Measurements from ENCODE around the gene MAPT.
"Not testable (repeated sequence)": the region's sequence is repeated elsewhere in the genome, so short reads cannot be mapped to it uniquely, and the experiment has no call there.

The MAPT gene

GRCh38 chr17:46013502-46014165, 119.3 kb downstream of the MAPT start:
- DNase-seq = no peak

DNA sequence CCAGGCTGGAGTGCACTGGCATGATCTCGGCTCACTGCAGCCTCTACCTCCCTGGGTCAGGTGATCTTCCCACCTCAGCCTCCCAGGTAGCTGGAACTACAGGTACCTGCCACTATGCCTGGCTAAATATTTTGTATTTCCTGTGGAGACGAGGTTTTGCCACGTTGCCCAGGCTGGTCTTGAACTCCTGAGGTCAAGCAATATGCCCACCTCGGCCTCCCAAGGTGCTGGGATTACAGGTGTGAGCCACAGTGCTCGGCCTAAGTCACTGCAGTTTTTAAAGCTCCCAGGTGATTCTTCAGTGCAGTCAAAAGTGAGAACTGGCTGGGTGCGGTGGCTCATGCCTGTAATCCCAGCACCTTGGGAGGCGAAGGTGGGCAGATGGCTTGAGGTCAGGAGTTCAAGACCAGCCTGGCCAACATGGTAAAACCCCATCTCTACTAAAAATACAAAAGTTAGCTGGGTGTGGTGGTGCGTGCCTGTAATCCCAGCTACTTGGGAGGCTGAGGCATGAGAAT, 125.1 kb downstream of the MAPT start:
- not testable (repeated sequence) for DNase-seq

DNA sequence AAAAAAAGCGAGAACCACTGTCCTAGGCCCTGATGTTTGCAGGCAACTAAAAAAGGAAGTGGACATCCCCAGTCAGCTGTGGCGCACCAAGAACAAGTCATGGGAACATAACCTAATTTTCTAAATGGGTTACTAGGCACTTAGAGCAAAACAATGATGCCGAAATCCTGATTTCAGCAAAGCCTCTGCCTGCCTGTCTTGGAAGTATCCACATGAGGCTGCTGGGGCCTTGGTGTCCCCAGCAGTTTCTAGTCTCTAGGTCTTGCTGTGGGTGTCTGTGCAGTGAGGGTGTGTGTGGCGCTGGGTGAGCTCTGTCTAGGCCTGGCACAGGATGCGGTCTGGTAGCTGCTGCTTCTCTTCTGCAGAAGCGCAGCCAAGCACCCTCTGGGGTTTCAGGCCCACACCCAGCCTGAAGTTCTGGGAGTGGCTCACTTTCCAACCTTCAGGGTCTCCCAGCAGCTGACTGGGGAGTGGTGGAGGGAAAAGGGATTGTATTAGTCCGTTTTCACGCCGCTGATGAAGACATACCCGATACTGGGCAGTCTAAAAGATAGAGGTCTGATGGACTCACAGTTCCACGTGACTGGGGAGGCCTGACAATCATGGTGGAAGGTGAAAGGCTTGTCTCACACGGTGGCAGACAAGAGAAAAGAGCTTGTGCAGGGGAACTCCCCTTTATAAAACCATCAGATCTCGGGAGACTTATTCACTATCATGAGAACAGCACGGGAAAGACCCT, 125.8 kb downstream of the MAPT start:
- DNase-seq = peak; percentile 56 to 64

GRCh38 chr17:46020998-46021397, 126.6 kb downstream of the MAPT start:
- no peak for DNase-seq

GRCh38 chr17:46023366-46023765, 129.0 kb downstream of the MAPT start:
- DNase-seq = not testable (repeated sequence)

GRCh38 chr17:46023783-46024388, 129.5 kb downstream of the MAPT start:
- no peak for DNase-seq

DNA sequence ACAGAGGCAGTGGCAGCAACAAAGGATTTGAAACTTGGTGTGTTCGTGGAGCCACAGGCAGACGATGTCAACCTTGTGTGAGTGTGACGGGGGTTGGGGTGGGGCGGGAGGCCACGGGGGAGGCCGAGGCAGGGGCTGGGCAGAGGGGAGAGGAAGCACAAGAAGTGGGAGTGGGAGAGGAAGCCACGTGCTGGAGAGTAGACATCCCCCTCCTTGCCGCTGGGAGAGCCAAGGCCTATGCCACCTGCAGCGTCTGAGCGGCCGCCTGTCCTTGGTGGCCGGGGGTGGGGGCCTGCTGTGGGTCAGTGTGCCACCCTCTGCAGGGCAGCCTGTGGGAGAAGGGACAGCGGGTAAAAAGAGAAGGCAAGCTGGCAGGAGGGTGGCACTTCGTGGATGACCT, 130.2 kb downstream of the MAPT start:
- DNase-seq = no peak

- no peak for DNase-seq
Measured at GRCh38 chr17:46025060-46025459, 130.7 kb downstream of the MAPT start.

DNA sequence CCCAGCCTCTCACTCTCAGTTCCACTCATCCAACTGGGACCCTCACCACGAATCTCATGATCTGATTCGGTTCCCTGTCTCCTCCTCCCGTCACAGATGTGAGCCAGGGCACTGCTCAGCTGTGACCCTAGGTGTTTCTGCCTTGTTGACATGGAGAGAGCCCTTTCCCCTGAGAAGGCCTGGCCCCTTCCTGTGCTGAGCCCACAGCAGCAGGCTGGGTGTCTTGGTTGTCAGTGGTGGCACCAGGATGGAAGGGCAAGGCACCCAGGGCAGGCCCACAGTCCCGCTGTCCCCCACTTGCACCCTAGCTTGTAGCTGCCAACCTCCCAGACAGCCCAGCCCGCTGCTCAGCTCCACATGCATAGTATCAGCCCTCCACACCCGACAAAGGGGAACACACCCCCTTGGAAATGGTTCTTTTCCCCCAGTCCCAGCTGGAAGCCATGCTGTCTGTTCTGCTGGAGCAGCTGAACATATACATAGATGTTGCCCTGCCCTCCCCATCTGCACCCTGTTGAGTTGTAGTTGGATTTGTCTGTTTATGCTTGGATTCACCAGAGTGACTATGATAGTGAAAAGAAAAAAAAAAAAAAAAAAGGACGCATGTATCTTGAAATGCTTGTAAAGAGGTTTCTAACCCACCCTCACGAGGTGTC, 131.3 kb downstream of the MAPT start:
- DNase-seq = no peak

GRCh38 chr17:46026166-46027047, 132.1 kb downstream of the MAPT start:
- DNase-seq = no peak

- no peak for DNase-seq
Measured at GRCh38 chr17:46027048-46027975, 133.0 kb downstream of the MAPT start.

GRCh38 chr17:46027976-46028325, 133.6 kb downstream of the MAPT start:
- DNase-seq = no peak

DNA sequence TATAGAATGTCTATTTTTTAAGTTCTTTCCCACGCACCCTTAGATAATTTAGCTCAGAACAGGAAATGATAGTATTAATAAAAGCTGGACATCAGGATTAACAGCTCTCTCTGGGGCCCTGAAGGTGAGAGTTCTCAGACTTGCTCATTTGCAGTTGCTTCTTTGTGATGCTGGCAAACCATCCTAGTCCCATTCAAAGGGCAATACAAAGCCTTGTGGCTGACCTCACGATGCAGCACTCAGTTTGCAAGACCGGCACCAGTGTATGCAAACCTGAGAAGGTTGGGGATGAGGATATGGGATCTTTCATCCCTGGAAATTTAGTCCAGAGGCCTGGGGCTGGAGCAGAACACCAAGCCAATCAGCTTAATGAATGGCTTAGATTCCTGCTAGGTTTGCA, 134.0 kb downstream of the MAPT start:
- no peak for DNase-seq

DNA sequence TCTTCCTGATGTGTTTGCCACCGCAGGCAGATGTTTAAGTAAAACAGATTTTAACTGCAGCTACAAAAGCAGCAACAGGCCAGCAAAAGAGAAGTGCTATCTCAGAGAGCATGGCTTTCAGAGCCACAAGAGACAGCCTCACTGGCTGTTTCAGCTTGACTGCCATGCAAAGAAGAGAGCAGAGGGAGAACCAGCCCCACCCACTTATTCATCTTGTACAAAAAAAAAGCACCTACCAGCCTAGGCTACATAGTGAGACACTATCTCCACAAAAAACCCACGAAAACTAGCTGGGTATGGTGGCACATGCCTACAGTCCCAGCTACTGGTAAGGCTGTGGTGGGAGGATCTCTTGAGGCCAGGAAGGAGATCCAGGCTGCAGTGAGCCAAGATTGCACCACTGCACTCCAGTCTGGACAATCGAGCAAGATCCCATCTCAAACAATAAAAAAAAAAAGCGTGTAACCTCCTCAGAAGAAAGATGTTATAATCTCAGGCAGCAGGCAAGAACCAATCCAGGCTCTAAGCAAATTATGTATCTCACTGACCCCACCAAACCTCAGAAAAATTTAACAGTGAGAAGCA, 134.7 kb downstream of the MAPT start:
- DNase-seq = no peak

DNA sequence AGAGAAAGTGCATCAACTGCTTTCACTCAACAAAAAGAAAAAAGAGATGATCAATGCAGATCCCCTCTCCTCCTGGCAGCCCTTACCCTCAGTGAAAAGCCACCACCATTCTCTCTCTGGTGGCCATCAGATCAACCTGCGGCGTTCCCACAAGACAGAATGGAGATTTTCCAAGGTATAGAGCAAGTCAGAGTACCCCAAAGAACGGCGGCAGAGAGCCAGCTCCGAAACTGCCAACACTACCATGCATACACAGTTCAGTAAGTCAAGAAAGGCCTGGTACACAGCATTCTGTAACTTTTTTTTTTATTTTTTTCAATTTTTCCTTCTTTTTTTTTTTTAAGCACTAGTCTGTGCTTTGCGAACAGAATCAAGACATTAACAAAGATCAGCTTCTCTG, 135.3 kb downstream of the MAPT start:
- DNase-seq = no peak

DNA sequence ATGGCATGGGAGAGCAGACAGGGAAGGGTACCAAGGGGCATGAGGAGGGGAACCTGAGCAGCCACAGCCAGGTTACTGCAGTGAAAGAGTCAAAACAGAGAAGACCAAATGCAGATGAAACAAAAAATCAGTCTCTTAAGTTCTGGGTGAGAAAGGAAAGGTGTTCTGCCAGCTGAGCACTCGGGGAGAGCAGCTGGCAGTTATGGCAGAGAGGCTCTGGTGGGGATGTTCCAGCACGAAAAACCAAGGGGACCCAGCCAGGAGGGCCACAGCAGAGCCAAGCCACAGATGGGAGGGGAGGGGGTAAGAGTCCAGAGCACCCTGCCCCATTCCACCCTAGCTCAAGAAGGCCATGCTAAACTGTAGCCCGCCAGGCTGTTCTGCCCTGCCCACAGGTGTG, 136.4 kb downstream of the MAPT start:
- no peak for DNase-seq

DNA sequence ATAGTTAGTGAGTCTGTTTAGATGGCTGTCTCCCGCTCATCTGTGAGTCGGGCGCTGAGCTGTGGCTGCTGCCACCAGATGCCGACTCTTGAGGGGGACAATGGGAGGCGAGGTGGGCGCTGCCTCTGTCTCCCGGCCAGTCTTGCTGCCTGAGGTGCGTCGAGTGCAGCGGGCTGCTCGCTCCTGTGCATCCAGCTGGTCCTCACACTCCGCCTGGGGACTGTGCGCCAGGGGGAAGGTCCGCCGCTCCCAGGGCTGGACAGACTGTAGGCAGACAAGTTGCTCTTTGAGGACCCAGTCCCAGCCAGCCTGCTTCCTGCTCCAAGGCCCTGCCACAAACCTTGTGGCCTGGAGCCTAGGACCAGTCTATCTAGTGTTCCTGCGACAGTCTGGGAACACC, 137.1 kb downstream of the MAPT start:
- no peak for DNase-seq

DNA sequence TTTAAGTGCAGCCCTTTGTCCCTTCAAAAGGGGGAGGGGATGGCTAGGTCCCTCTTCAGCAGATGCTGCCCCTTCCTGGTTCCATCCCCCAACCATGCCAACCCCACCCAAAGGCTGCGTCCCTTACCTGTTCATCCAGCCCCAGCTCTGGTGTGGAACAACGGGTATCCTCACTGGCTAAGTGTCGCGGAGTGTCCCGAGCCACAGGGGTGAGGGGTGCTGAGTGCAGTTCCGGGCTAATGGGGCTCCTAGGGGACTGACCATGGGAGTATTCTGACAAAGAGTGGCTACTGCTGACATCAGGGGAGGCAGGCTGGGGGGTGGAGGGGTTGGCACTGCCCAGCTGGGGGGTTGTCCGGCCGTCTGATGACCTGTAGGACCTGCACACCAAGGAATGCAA, 137.6 kb downstream of the MAPT start:
- DNase-seq = no peak

DNA sequence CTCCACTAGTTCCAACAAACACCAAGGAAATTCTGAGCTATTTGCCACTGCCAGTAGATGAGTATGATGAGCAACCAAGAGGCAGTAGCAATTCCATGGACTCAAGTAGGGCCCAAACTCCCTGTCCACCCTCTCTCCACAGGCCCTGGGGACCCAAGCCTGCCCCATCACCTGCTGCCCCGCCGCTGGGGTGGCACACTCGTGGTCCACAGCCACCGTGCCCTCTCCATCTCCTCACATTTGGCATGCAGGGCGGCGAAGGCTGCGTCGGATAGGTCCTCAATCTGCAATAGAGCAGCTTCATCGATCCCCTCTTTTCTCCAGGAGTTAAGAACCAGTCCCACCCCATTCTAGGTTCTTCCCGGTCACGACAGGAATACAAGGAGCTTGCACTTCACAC, 138.6 kb downstream of the MAPT start:
- no peak for DNase-seq

- no peak for DNase-seq
Measured at GRCh38 chr17:46033392-46033791, 139.0 kb downstream of the MAPT start.
